GM23338 (cell line): ENCODE results near the gene MRPL32.

Experiments
- CREB1 ChIP-seq: fragments of 250-450 bp; sonication (Bioruptor Pico); IDR thresholded peaks from 2 replicates; pipeline ENCODE4 v1.5.0; 2020; ENCODE audit warnings: low read depth, mild to moderate bottlenecking, moderate library complexity
- CTCF ChIP-seq, 2 experiments: fragments of 200-600 bp in 1 of 2; sonication (generic) in 1 of 2; conservative IDR thresholded peaks; 2 replicates each; pipeline versions ENCODE4 v1.5.1 to v1.6.1; 2016 to 2017; ENCODE audit warnings: antibody characterized with exemption in 2 of 2, low read depth in 2 of 2, mild to moderate bottlenecking in 2 of 2, moderate library complexity in 1 of 2
- EZH2 ChIP-seq: fragments of 200-600 bp; sonication (generic); IDR thresholded peaks from one replicate; pipeline ENCODE4 v1.8.0; 2017; ENCODE audit warnings: antibody characterized with exemption, mild to moderate bottlenecking, low read depth; ENCODE audit not compliant: unreplicated experiment
- EZH2phosphoT487 ChIP-seq: fragments of 200-600 bp; sonication (generic); IDR thresholded peaks from one replicate; pipeline ENCODE4 v1.8.1; 2018; ENCODE audit warnings: antibody characterized with exemption; ENCODE audit not compliant: unreplicated experiment
- JUNB ChIP-seq: IDR thresholded peaks from one replicate; pipeline ENCODE4 v1.6.1; 2016; ENCODE audit warnings: antibody characterized with exemption; ENCODE audit not compliant: unreplicated experiment
- NANOG ChIP-seq: IDR thresholded peaks from 2 replicates; pipeline ENCODE4 v1.6.1; 2016; ENCODE audit warnings: antibody characterized with exemption, borderline replicate concordance
- POLR2AphosphoS5 ChIP-seq: IDR thresholded peaks from 2 replicates; pipeline ENCODE4 v1.6.1; 2016; ENCODE audit warnings: antibody characterized with exemption, low read depth
- REST ChIP-seq: IDR thresholded peaks from one replicate; pipeline ENCODE4 v1.6.1; 2018; ENCODE audit warnings: antibody characterized with exemption; ENCODE audit not compliant: unreplicated experiment
- STAT1 ChIP-seq: IDR thresholded peaks from one replicate; pipeline ENCODE4 v1.6.1; 2016; ENCODE audit warnings: antibody characterized with exemption; ENCODE audit not compliant: unreplicated experiment

- no peak for TF ChIP-seq CTCF (conservative IDR thresholded peaks at IDR 0.05; ENCODE audit: low read depth in 2 of 2)
- TF ChIP-seq POLR2AphosphoS5 = no peak
- no peak for TF ChIP-seq EZH2
- no peak for TF ChIP-seq REST
- no peak for TF ChIP-seq NANOG
- TF ChIP-seq JUNB = no peak
- TF ChIP-seq STAT1 = no peak
- no peak for TF ChIP-seq EZH2phosphoT487
- TF ChIP-seq CREB1 (CRISPR knock-in tag) = no peak
These were observed 21.8 kb downstream of the MRPL32 start for GRCh38 chr7:42953994-42954393.
